ENCODE measurements around the gene KCNQ4. TPM values are rescaled to one million over a fixed set of nuclear protein-coding genes. Genes with fewer than 3 reads are reported as not detected.

Gene KCNQ4
- total and polyA plus RNA-seq, 2 experiments from 2014 or later = 1.3 to 3.0 TPM

GRCh38 chr1:40842207-40842606 lies 58.6 kb downstream of the KCNQ4 start (continued):
- TF ChIP-seq, protein P1, sequence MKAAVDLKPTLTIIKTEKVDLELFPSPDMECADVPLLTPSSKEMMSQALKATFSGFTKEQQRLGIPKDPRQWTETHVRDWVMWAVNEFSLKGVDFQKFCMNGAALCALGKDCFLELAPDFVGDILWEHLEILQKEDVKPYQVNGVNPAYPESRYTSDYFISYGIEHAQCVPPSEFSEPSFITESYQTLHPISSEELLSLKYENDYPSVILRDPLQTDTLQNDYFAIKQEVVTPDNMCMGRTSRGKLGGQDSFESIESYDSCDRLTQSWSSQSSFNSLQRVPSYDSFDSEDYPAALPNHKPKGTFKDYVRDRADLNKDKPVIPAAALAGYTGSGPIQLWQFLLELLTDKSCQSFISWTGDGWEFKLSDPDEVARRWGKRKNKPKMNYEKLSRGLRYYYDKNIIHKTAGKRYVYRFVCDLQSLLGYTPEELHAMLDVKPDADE (IDR thresholded peaks at IDR 0.05) = no peak
- TF ChIP-seq POLR2AphosphoS5 (IDR thresholded peaks at IDR 0.05; ENCODE audit: low read depth) (no peak), STAT1 (IDR thresholded peaks at IDR 0.05; ENCODE audit: unreplicated experiment) (no peak), CREB1 (CRISPR knock-in tag; IDR thresholded peaks at IDR 0.05; ENCODE audit: low read depth) (no peak), ZNF331 (CRISPR knock-in tag; IDR thresholded peaks at IDR 0.05; ENCODE audit: low read depth) (no peak), NANOG (IDR thresholded peaks at IDR 0.05; ENCODE audit: borderline replicate concordance) (no peak), EZH2phosphoT487 (IDR thresholded peaks at IDR 0.05; ENCODE audit: unreplicated experiment) (no peak)

- Histone ChIP-seq H3K27ac (ENCODE audit: low read depth) (no peak overlapping the region), H3K4me1 (ENCODE audit: insufficient read depth) (no peaks in the 10 kb centered on the region), H3K4me2 (no peak overlapping the region), H2AFZ (no peak overlapping the region), H3K27me3 (ENCODE audit: insufficient read depth) (no peaks in the 10 kb centered on the region), H3F3A (replicated peaks; ENCODE audit: low read depth) (no peaks in the 10 kb centered on the region), H3K36me3 (ENCODE audit: insufficient read depth) (no peaks in the 10 kb centered on the region), H3K4me3 (no peak overlapping the region), H3K79me2 (replicated peaks; ENCODE audit: insufficient read depth) (no peaks in the 10 kb centered on the region), H4K20me1 (replicated peaks; ENCODE audit: insufficient read depth) (no peaks in the 10 kb centered on the region), H3K9me2 (ENCODE audit: insufficient read depth) (peaks cover 8% of the 10 kb centered on the region; the same call in 1 of the 2 replicates)
- ATAC-seq (no peak), DNase-seq (ENCODE audit: low spot score) (no peak)
- Mint-ChIP-seq H3K9me3 (no peaks in the 10 kb centered on the region), H3K36me3 (ENCODE audit: low read depth) (peaks cover 4% of the 10 kb centered on the region; the same call in 1 of the 3 replicates), H3K27me3 (ENCODE audit: insufficient read depth, low read depth, poor library complexity) (peaks cover 4% of the 10 kb centered on the region), H3K4me3 (no peak overlapping the region), H3K4me1 (peaks cover 3% of the 10 kb centered on the region; the same call in 2 of the 3 replicates), H3K27ac (no peak overlapping the region)
- TF ChIP-seq ZNF114 (CRISPR knock-in tag; IDR thresholded peaks at IDR 0.05) (no peak), CREB1 (CRISPR knock-in tag; IDR thresholded peaks at IDR 0.05; ENCODE audit: low read depth) (no peak), STAT1 (IDR thresholded peaks at IDR 0.05; ENCODE audit: unreplicated experiment) (no peak), EZH2phosphoT487 (IDR thresholded peaks at IDR 0.05; ENCODE audit: unreplicated experiment) (no peak), JUNB (IDR thresholded peaks at IDR 0.05; ENCODE audit: unreplicated experiment) (no peak), ZNF331 (CRISPR knock-in tag; IDR thresholded peaks at IDR 0.05; ENCODE audit: low read depth) (no peak), REST (IDR thresholded peaks at IDR 0.05; ENCODE audit: unreplicated experiment) (no peak)
- TF ChIP-seq, protein P2, sequence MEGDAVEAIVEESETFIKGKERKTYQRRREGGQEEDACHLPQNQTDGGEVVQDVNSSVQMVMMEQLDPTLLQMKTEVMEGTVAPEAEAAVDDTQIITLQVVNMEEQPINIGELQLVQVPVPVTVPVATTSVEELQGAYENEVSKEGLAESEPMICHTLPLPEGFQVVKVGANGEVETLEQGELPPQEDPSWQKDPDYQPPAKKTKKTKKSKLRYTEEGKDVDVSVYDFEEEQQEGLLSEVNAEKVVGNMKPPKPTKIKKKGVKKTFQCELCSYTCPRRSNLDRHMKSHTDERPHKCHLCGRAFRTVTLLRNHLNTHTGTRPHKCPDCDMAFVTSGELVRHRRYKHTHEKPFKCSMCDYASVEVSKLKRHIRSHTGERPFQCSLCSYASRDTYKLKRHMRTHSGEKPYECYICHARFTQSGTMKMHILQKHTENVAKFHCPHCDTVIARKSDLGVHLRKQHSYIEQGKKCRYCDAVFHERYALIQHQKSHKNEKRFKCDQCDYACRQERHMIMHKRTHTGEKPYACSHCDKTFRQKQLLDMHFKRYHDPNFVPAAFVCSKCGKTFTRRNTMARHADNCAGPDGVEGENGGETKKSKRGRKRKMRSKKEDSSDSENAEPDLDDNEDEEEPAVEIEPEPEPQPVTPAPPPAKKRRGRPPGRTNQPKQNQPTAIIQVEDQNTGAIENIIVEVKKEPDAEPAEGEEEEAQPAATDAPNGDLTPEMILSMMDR (conservative IDR thresholded peaks at IDR 0.05; ENCODE audit: low read depth in 2 of 2) = no peak
- TF ChIP-seq, protein P1 (IDR thresholded peaks at IDR 0.05) = no peak
Measured at GRCh38 chr1:40842691-40843090, 59.1 kb downstream of the KCNQ4 start.

All from GM23338 (cell line).